Amygdala (tissue), 56 donors: Measurements from ENCODE around the gene REXO5.
"Not testable (repeated sequence)": the region's sequence is repeated elsewhere in the genome, so short reads cannot be mapped to it uniquely, and the experiment has no call there.

Experiments
- DNase-seq, 56 donors: peaks; one replicate each; lab custom pipeline; 2025; lab: John Stamatoyannopoulos, UW

The REXO5 gene

DNA sequence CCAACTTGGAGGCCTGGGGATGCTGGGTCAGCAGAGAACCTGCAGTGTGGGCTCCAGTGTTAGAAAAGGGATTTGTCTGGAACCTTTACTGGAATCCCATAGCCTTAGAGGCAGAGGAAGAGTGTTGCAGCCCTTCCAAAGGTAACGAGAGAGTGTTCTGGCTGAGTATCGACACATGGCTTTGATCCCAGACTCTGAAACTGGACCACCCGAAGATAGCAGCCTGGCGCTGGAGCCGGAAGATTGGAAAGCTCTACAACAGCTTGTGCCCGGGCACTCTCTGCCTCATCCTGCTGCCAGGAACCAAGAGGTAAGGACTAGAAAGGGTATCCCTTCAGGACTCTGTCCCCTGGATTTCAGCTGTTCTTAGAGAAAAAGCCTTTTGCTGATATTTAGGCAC lies 39.7 kb downstream of the REXO5 start:
- no peak for DNase-seq

- no peak for DNase-seq
Observed at GRCh38 chr16:20846551-20846950, 40.2 kb downstream of the REXO5 start.

DNA sequence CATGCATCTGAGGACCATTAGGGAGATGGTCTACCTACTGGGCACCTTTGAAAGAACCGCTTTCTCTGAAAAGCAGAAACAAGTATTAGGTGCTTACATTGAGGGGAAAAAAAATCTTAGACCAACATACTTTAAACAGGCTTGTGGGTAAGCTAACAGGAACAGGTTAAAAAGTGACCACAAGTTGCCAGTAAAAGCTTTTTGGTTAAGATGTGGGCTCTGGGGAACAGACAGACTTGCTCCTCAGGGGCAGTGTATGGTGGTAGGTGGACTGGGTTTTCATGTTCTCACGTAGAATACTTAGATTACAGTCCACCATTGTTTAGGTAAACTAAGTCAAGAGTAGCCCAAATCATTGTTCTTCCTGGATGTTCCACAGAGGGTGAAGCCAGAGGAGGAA lies 41.2 kb downstream of the REXO5 start:
- no peak for DNase-seq

DNA sequence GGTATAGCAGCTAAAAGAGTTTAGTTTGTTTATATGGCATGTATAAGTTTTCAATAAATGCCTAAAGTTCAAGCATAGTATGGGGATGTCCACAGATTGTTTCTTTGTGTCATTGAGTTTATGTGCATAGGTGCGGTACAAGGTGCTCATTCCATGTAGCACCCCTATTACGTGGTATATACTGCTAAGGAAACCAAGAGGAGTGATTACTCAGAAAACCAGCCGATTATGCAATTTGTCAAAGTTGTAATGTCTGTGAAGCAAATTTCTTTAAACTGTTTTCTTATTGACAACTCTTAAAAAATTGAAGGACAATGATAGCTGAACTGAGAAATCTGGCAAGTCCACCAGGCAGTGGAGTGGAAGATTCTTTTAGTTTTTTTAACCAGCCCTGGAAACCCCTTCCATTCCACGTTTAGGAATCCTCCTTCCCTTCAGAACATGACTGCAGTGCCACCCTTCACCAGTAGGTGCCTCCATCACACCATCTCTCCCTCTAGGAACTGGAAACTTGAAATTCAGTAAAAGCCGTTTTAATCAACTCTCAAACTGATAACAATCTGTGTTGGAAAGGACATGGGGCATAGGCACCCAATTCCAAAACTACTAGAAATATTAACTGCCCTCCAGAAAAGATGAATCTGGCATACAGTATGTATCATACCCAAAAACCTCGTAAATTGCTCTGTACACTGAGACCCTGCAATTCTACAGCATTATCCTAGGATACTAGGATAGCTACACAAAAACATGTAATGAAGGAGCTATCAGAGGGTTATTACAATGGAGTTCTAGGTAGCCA lies 43.5 kb downstream of the REXO5 start:
- peak in 41 of 56 donors; percentile 5 to 84 (median 38) for DNase-seq

DNA sequence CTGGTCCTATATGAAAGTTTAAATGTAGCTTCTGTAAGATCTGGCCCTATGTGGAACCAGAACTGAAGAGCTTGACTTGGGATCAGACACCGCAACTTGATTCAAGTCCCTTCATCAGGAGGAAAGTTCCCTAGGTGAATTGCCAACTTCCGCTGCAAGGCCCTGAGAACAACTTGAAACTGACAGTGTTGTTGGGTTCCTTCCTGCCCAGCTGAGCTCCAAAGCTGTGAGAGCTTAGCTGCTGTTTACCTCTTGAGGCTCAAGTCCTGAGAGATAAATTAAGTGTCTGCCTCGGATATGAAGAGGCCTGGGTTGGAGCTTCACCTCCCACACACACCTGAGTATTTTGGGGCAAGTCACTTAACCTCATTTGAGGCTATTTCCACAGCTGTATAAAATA lies 44.7 kb downstream of the REXO5 start:
- DNase-seq: no peak

GRCh38 chr16:20851601-20852000 lies 45.3 kb downstream of the REXO5 start:
- peak in 12 of 56 donors; percentile 3 to 50 (median 22) for DNase-seq

GRCh38 chr16:20853143-20853542 lies 46.8 kb downstream of the REXO5 start:
- DNase-seq: no peak

DNA sequence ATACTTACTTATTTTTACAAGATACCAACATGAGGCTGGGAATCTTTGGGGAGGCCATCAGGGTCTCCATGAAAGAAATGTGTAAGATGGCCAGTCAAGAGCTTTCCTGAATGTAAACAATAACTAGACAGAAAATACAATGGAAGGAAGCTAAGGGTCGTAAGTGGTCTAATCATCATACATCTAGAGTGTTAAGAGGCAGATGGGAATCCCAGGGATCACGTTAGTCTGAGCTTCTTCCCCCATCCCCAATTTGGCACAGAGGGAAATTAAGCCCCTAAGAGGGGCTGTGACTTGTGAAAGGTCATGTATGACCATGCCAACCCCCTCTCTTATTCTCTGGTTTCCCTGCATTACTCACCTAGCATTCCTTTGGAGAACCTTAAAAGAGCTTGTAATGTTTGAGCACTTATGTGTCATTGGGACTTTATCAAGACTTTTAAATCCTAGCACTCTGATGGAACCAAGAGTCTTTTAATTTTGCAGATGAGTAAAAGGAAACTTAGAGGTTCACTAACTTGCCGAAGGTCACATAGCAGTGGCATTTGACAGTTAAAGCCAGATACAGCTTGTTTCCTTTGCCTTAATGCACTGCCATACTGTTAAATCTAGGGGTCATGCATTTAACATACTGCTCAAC lies 47.8 kb downstream of the REXO5 start:
- DNase-seq: no peak

- DNase-seq: no peak
Observed at GRCh38 chr16:20854963-20855362, 48.6 kb downstream of the REXO5 start.

- no peak for DNase-seq
Observed at GRCh38 chr16:20857281-20857680, 51.0 kb downstream of the REXO5 start.

DNA sequence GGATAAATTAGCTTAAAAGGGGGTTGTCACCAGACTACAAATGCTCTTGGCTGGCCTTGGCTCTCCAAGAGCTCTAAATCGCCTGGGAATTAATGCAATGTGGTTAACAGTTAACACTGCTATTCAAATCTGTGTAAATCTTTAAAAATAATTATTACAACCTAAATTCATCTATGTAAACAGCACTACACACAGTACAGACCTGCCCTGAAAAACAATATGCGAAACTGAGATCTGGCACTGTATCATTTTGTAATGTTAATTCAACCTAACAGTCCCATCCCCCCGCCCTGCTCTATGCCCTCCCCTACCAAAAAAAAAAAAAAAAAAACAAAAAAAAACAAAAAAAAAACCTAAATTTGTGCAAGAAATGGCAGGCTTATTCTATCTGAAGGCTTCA lies 52.9 kb downstream of the REXO5 start:
- no peak for DNase-seq

GRCh38 chr16:20859699-20860098 lies 53.4 kb downstream of the REXO5 start:
- DNase-seq: peak in 5 of 56 donors; percentile 5 to 25 (median 21)

- DNase-seq: peak in 2 of 56 donors; percentile 12 to 14
Observed at GRCh38 chr16:20860361-20860760, 54.0 kb downstream of the REXO5 start.

DNA sequence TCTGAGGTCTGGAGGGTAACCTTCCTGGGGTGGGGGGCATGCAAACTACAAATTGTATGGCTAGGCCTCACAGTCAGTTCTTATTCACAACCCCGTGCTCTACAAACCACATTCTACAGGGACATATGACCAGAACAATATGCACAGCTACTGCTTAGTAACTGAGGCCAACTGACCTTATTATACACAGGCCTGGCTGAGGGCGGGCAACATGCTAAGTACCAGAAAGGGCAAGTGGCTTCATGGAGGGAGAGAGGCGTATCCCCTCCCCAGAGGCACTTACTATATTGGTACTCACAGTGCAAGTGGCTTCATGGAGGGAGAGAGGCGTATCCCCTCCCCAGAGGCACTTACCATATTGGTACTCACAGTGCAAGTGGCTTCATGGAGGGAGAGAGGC lies 54.7 kb downstream of the REXO5 start:
- DNase-seq: not testable (repeated sequence)

DNA sequence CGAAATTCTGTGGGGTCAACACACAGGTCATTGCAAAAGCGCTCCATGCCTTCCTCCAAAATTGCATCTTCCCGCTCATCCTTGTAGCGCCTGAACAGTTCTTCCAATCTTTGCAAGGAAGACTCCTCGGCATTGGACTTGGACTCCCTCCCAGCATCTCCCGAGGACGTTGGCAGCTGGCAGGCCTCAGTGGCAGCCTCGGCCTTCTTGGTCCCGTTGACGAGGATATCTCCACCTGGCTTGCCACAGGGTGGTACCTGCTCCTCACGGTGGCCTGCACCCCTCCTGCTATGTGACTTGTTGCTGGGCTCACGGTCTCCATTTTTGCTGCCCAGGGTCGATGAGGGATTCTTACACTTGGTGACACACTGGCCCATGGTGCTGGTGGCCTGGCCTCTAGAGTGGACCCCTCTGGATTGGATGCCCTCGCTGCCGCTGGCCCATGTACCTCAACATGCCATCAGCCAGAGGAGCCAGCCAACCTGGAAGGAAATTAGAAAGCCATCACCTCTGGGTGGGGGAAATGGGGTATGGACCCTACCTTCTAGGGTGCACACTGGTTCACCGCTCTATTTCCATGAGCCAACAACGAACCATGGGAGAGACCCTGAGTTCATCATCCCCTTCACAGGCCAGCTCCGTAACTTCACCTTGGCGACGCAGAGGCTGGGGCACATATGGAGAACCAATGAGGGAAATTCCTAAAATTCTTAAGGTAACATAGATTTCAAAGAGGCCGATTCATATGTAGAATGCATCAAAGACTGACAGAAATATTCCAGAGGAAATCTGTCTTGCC lies 56.0 kb downstream of the REXO5 start:
- no peak for DNase-seq

- not testable (repeated sequence) for DNase-seq
Observed at GRCh38 chr16:20864376-20864775, 58.0 kb downstream of the REXO5 start.

GRCh38 chr16:20865420-20866131 lies 59.2 kb downstream of the REXO5 start:
- no peak for DNase-seq

- peak in 7 of 56 donors; percentile 7 to 41 (median 16) for DNase-seq
Observed at GRCh38 chr16:20866145-20866772, 59.9 kb downstream of the REXO5 start.

- DNase-seq: no peak
Observed at GRCh38 chr16:20866801-20867200, 60.5 kb downstream of the REXO5 start.

DNA sequence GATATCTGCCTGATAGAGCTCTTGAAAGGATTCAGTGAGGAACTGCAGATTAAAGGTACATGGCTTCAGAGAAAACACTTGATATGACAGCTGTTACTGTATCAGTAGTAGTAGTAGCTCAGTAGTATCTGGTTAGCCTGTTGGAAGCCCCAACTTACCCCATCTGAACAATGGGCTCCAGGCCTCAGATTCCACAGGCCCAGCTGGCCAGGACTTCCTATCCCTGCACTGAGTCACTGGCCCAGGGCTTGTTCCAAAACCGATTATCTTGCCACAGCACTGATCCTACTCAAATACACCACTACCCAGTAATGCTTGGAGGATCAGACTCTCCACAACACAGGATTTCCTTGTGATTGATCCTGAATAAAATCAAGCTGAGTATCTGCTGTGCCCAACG lies 61.3 kb downstream of the REXO5 start:
- no peak for DNase-seq
